Measurements from ENCODE around the gene CENPX.

The CENPX gene

GRCh38 chr17:82055023-82055964 lies 32.6 kb upstream of the CENPX start:
- no peak for DNase-seq

DNA sequence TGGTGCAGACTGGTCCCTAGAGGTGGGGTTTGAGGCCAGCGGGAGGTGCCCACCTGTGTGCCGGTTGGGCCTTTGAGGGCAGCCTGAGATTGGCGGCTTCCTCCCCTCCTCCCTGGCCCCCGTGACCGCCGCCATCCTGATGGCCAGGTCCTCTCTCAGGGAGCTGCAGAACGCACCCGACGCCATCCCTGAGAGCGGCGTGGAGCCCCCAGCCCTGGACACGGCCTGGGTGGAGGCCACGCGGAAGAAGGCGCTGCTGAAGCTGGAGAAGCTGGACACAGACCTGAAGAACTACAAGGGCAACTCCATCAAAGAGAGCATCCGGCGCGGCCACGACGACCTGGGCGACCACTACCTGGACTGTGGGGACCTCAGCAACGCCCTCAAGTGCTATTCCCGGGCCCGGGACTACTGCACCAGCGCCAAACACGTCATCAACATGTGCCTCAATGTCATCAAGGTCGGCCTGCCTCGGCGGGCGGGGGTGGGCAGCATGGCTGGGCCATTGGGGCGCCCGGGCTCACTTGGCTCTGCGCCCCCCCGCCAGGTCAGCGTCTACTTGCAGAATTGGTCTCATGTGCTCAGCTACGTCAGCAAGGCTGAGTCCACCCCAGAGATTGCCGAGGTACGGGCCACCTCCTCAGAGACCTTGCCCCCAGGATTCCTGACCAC lies 31.8 kb upstream of the CENPX start:
- no peak for DNase-seq

DNA sequence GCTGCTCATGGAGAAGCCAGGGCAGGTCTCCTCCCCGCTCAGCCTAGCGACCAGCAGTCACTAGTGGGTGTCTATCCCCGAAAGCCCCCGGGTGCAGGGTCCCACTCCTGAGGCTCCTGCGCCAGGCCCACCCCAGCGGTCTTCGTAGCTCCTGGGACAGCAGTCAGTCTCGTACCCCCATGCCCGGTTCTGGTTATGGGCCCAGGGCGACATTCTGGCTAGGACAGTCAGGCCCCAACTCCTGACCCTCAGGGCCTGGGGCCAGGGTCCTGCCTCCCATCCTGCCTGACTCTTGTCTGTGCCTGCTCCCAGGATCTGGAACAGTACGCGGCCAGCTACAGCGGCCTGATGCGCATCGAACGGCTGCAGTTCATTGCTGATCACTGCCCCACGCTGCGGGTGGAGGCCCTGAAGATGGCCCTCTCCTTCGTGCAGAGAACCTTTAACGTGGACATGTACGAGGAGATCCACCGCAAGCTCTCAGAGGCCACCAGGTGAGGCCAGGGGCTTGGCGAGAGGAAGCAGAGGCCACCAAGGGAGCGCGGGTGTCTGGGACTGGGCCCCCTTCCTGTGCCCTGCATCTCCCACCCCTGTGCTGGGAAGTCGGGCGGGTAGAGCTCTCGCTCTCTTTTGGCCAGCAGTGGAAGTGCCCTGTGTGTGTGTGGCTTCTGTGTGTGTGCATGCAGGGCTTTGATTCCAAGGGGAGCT lies 31.0 kb upstream of the CENPX start:
- no peak for DNase-seq

DNA sequence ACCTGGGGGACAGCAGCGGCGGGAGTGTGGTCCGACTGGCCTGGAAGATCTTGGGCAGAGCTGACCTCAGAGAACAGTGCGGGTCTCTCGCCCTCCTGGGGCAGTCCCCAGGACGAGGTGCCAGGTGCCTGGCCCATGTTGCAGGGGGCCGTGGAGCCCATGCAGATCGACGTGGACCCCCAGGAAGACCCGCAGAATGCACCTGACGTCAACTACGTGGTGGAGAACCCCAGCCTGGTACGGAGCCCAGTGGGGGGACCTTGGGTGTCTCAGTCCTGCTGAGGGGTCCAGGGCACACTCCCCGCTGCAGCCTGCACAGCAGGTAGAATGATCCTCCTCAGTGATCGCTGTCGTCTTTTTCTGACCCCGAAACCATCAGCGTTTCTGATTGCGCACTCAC lies 30.5 kb upstream of the CENPX start:
- DNase-seq = no peak

DNA sequence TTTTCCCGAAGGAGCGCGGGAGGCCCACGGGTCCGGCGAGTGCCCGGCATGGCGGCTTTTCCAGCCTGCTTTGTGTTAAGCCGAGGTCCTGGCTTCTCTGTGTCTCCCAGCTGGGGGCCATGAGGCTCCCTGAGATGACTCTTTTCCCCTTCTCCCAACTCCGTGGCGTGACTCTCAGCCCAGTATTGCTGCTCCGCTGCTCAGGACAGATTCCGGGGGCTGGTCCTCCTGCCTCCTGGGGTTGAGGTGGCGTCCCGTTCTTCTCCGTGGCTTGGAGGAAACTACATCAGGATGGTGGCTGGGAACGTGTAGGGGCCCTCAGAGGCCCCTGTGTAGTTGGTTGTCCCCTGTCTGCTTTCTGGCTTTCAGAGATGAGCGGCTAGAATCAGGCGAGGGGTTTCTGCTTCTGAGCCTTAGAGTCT lies 30.0 kb upstream of the CENPX start:
- DNase-seq = no peak

DNA sequence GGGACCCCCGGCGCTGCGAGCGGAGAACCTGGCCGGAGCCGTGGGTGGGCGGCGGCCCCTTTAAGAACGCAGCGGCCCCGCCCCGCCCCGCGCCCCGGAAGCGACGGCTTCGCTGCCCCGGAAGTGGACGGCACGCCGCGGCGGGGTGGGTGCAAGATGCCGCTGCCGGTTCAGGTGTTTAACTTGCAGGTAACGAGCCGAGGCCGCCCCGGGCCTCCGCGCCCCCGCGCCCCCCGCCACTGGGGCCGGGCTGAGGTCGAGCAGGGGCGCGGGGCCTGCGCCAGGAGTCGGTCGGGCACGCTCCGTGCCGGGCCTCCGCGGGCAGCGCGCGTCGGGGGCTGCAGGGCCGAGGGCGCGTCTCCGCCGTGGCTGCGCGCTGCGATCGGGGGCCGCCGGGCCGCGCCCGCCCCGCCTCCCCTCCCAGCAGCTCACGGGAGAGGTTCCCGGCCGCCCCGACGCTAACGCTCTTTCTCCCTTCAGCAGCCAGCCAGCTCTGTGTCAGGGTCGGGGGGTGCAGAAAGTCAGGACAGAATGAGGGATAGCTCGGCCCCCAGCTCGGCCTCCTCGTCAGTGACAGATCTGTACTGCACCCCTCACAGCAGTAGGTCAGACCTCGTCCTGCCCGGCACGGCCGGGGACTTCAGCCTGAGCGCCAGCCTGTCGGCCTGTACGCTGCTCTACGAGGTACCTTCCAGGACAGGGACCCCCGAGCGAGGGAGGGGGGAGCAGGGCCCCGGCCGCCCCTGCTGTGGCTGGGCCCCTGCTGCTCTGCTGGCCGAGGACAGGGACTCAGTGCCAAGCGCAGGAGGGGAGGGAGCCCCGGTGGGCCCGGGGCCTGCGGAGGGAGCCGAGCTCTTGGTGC lies 29.3 kb upstream of the CENPX start, which contains the start of the genes GPS1 and RFNG:
GPS1 (plus strand) TSS at position 123 of the 862 bp plus-strand sequence; CDS start at position 157, 34 bp downstream.
RFNG (minus strand) TSS at position 36 of the 862 bp plus-strand sequence. CDS start 45 bp downstream, outside the sequence.
- DNase-seq = peak; percentile 33

- DNase-seq = no peak
Measured at GRCh38 chr17:82050761-82051641, 28.3 kb upstream of the CENPX start.

DNA sequence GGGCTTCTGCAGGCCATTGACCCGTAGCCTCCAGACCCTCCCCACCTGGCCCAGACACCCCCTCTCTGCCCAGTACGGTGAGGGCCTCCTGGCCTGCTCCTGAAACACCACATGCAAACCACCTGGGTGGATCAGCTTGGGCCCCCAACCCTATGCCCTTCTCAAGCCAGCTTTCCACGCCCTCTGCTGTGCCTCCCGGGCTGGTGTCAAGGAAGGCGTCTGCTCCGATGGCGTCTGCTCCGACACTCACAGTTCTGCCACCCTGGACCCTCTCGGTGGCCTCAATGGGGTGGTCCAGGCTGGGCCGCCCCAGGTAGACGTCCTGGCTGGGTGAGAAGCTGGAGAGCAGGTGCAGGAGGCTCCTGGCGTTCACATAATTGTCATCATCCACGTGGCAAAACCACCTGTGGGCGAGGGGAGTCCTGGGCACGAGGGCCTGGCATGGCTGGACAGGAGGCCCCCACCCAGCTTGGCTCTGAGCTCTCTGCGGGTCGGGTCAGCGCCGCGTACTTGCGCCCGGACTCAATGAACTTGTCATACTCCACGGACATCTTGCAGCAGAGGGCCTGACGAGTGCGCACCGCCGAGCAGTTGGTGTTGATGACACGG lies 27.6 kb upstream of the CENPX start:
- no peak for DNase-seq

- no peak for DNase-seq
Measured at GRCh38 chr17:82049521-82049971, 26.9 kb upstream of the CENPX start.

DNA sequence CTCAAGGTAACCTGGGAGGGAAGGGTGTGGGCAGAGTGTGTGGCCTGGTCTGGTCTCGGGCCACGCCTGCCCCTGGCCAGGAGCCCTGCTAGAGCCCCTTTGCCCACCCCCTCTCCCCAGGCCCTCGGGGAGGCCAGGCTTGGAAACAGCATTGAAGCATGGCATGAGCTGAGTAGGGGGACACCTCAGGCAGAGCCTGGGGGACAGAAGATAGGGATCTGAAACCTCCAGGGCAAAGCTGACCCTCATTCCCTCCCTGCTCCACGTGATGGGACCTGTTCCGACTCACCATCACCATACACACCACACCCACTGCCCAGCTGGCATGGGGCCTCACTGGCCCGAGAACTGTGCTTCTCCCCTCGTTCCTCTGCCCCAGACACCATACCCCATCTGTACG lies 26.4 kb upstream of the CENPX start:
- DNase-seq = no peak

DNA sequence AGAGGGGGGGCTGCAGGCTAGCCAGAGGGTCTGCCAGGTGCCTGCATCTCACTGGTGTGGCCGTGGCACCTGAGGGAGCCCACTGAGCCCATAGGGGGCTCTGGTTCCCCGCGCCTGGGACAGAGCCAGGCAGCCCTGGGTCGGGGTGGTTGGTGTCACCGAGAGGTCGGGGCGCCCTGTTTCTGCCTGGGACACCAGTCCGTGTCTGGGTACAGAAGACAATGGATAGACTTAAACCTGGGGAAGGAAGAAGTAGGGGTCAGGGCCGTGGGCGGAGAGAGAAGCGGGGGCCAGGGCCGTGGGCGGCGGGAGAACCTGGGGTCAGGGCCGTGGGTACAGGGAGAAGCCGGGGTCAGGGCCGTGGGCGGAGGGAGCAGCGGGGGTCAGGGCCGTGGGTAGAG lies 25.9 kb upstream of the CENPX start:
- no peak for DNase-seq

- no peak for DNase-seq
Measured at GRCh38 chr17:82047914-82048570, 25.4 kb upstream of the CENPX start.

DNA sequence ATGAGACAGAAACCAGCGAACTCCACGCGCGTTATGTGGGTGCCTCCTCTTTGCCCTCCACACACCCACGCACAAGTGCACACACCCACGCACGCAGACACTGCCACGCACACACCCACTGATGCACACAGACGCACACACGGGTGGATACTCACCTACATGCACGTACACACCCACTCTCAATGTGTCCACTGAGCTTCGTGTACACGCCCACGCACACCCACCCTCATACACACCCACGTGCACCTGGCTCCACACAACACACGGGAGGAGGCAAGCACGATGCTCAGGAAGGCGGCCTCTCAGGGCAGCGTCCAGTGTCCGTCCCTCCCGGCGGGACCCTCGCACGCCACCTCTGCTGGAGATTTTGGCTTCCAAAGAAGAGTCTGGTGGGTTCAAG lies 24.7 kb upstream of the CENPX start:
- no peak for DNase-seq

GRCh38 chr17:82046903-82047302 lies 24.2 kb upstream of the CENPX start:
- no peak for DNase-seq

DNA sequence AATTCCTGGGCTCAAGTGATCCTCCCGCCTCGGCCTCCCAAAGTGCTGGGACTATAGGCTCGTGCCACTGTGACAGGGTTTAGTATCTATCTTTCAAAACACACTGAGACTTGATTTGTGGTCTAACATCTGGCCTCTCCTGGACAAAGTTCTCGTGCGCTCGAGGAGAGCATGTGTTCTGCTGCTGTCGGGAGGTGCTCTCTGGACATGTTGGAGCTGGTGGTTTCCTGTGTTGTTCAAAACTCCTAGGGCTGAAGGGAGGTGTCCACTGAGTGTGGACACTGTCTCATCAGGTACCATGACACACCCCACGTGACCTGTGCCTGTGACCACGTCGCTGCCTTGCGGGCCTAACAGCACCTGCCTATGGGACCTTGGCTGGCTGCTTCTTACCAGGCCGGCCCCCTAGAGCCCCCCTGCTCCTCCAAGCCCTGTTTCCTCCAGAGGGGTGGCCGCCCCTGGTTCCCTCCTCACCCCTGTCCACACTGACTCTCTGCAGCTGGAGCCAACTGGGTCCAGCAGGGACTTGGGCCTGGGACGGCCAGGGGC lies 23.3 kb upstream of the CENPX start:
- no peak for DNase-seq

DNA sequence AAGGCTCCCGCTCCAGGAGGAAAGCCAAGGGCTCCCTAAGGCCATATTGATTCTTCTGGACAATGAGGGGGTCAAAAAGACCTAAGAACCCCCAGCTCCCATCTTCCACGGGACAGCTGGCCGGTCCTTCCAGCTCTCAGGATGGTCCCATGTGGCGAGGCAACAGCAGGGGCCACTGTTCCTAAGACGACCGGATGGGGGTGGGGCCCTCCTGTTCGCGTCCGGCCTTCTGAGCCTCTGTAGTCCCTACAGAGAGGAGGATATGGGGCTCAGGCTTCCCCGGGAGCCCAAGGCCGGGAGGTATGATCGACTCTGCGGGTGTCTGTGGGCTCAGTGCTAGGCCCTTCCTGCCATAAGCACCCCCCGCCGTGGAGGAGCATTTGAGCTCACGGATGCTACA lies 20.8 kb upstream of the CENPX start:
- no peak for DNase-seq

GRCh38 chr17:82042649-82043048 lies 20.0 kb upstream of the CENPX start:
- no peak for DNase-seq

DNA sequence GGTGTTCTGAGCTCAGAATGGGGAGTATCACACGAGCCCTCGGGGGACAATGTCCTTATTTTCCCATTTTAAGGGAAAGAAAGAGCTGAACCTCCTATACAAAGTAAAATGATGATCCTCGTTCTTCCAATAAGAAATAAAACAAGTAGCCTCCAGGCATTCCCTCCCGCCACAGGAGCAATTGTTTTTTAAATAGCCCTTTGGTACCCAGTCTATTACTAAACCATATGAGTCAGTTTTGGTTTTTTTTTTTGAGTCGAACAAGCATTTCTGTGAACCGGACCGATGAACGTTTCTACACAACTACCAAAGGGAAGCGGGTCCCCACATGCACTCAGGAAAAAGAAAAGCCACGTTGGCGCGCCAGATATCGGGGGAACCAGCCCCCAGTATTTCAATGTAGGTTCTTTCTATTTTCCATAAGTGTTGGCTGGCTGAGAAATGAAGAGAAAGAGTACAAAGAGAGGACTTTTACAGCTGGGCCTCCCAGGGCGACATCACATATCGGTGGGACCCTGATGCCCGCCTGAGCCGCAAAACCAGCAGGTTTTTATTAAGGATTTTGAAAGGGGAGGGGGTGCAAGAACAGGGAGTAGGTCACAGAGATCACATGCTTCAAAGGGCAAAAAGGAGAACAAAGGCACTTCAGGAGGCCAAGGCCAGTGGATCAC lies 18.6 kb upstream of the CENPX start:
- DNase-seq = no peak

DNA sequence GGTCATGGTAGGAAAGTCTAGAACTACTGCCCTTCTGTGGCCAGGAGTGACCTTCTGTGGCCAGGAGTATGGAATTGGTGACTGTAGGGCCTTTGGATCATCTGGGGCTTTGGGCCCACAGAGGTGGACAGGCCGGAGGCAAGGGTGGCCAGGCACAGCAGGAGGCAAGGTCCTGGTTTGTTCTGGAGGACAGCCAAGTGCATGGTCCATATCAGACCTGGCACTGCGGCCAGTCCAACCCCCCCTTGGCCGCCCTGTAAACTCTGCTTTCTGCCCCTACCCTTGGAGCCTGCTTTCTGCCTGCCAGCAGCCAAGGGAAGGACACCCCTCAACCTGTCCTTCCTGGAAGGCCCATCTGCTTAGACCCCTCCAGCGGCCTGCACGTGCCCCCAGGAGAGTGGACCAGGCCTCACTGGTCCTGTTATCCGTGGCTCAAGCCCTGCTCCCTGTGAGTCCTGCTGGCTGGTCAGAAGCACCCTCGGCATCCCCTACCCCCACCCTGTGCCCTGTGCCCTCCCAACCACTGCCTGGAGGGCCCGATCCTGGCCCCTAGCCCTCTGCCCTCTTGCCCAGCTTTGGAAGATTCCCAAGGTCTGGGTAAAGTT lies 17.1 kb upstream of the CENPX start:
- DNase-seq = no peak
